ENCODE measurements around the gene DOK7.
"Not testable (repeated sequence)": the region's sequence is repeated elsewhere in the genome, so short reads cannot be mapped to it uniquely, and the experiment has no call there.

The DOK7 gene

DNA sequence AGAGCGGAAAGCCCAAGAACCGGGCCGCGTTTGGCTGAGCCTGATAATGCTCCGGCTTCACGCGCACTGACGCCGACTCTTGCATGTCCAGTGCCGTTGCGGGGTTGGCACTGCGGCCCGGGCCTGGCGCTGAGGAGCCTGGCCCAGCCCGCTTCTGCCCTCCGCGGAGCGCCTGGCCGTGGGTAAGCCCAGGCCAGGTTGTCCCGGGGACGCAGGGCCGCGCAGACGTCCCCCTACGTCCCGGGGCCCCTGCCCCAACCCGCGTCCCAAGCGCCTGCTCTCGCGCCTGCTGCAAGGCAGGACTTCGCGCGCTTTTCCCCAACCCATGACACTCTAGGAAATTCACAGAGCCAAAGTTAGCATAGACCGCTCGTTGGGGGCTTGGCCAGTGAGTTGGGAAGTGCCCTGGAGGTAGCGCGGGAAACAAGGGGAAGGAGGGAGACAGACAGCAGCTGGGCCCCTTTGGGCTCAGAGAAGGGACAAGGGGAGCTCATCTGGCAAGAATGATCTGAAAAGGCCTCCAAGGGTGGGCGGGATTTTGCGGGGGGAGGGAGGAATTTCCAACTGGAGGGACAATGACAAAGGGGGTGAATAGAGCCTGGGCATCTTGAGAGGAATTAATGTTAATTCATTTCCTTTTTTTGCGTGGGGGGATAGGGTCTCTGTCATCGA, 69.8 kb downstream of the DOK7 start:
- Histone ChIP-seq H3K36me3 (ENCODE audit: insufficient read depth, insufficient read length, low read length) (peaks cover 33% of the 10 kb centered on the region), H3K9me3 (ENCODE audit: insufficient read depth, low read length) (no peaks in the 10 kb centered on the region; the same call in 1 of the 2 replicates), H3K9ac (ENCODE audit: insufficient read length, low read depth) (peak overlapping the region; percentile 92), H3K4me1 (ENCODE audit: insufficient read depth, insufficient read length) (peaks cover 31% of the 10 kb centered on the region), H3K4me3 (ENCODE audit: insufficient read length, low read depth) (peak overlapping the region; percentile 63), H3K27me3 (ENCODE audit: insufficient read depth, insufficient read length) (peaks cover 34% of the 10 kb centered on the region)
- no peak for DNase-seq (ENCODE audit: low read depth, low spot score)
- TF ChIP-seq SUZ12 (IDR thresholded peaks at IDR 0.05; ENCODE audit: extremely low read depth, insufficient read depth, insufficient read length) (no peak), YY1 (IDR thresholded peaks at IDR 0.05; ENCODE audit: insufficient read depth, insufficient read length) (no peak), ZNF274 (IDR thresholded peaks at IDR 0.05; ENCODE audit: low read depth, low read length) (no peak)

DNA sequence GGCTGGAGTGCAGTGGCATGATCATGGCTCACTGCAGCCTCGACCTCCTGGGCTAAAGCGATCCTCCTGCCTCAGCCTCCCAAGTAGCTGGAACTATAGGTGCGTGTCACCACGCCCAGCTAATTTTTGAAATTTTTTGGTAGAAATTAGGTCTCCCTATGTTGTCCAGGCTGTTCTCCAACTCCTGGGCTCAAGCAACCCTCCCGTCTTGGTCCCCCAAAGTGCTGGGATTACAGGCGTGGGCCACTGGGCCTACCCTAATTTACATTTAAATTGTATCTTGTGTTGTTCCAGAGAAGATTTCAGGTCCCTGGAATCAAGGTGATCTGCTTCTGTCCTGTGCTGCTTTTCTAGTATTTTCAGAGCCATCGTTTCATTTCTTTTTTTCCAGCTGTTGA, 70.3 kb downstream of the DOK7 start:
- no peak for DNase-seq (ENCODE audit: low read depth, low spot score)
- no peaks in the 10 kb centered on the region; the same call in 1 of the 2 replicates for H3K9me3 ChIP-seq (ENCODE audit: insufficient read depth, low read length)
- no peak overlapping the region for H3K4me3 ChIP-seq (ENCODE audit: insufficient read length, low read depth)
- H3K4me1 ChIP-seq (ENCODE audit: insufficient read depth, insufficient read length), result peaks cover 27% of the 10 kb centered on the region
- peaks cover 28% of the 10 kb centered on the region for H3K36me3 ChIP-seq (ENCODE audit: insufficient read depth, insufficient read length, low read length)
- H3K27me3 ChIP-seq (ENCODE audit: insufficient read depth, insufficient read length), result peaks cover 34% of the 10 kb centered on the region
- no peak for TF ChIP-seq SUZ12 (IDR thresholded peaks at IDR 0.05; ENCODE audit: extremely low read depth, insufficient read depth, insufficient read length)
- no peak for TF ChIP-seq YY1 (IDR thresholded peaks at IDR 0.05; ENCODE audit: insufficient read depth, insufficient read length)
- no peak for TF ChIP-seq ZNF274 (IDR thresholded peaks at IDR 0.05; ENCODE audit: low read depth, low read length)
- H3K9ac ChIP-seq (ENCODE audit: insufficient read length, low read depth), result no peak overlapping the region

DNA sequence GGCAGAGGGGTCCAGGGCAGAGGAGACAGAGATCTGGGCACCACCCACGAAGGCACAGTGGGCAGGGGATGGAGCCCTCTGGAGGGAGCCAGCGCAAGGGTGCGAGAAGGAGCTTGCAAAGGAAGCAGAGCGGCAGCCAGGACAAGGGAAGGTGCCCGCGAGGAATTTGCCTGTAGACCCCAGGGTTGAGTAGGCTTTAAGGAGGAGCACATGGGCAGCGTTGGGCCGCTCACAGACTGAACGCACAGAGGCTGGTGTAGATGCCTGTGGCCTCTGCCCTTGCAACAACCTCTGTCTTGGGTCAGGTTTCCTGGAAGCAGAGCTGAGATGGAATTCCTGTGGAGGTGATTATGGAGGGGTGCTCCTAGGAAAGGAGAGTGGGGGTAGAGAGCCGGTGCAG, 72.7 kb downstream of the DOK7 start:
- not testable (repeated sequence) for H3K4me3 ChIP-seq (ENCODE audit: insufficient read length, low read depth); H3K9me3 ChIP-seq (ENCODE audit: insufficient read depth, low read length); H3K9ac ChIP-seq (ENCODE audit: insufficient read length, low read depth); H3K36me3 ChIP-seq (ENCODE audit: insufficient read depth, insufficient read length, low read length); DNase-seq (ENCODE audit: low read depth, low spot score)
- peaks cover 34% of the 10 kb centered on the region for H3K27me3 ChIP-seq (ENCODE audit: insufficient read depth, insufficient read length)
- peaks cover 18% of the 10 kb centered on the region for H3K4me1 ChIP-seq (ENCODE audit: insufficient read depth, insufficient read length)

DNA sequence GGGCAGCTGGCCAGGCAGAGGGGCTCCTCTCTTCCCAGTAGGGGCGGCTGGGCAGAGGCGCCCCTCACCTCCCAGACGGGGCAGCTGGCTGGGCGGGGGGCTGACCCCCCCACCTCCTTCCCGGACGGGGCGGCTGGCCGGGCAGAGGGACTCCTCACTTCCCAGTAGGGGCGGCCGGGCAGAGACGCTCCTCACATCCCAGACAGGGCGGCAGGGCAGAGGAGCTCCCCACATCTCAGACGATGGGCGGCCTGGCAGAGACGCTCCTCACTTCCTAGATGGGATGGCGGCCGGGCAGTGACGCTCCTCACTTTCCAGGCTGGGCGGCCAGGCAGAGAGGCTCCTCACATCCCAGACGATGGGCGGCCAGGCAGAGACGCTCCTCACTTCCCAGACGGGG, 75.8 kb downstream of the DOK7 start:
- not testable (repeated sequence) for H3K36me3 ChIP-seq (ENCODE audit: insufficient read depth, insufficient read length, low read length); DNase-seq (ENCODE audit: low read depth, low spot score); H3K9me3 ChIP-seq (ENCODE audit: insufficient read depth, low read length); H3K4me1 ChIP-seq (ENCODE audit: insufficient read depth, insufficient read length); H3K9ac ChIP-seq (ENCODE audit: insufficient read length, low read depth); H3K4me3 ChIP-seq (ENCODE audit: insufficient read length, low read depth); H3K27me3 ChIP-seq (ENCODE audit: insufficient read depth, insufficient read length)

DNA sequence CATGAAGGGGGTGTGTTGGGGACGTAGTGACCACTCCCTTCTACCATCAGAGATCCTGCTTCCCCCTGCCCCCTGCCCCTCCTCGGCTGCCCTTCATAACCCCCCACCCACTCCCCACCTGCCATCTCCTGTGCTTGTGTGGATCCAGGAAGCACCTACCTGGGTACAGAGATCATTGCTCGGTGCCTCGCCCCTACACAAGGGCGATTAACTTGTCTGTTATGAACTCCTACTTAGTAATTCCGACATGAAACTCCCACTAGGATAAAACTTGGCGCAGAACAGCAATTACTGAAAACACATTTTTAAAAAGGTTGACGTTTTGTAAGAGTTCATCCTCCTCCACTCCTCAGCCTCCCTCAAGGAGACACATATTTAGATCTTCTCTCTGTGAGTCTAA, 80.3 kb downstream of the DOK7 start:
- not testable (repeated sequence) for H3K4me1 ChIP-seq (ENCODE audit: insufficient read depth, insufficient read length); H3K4me3 ChIP-seq (ENCODE audit: insufficient read length, low read depth); H3K36me3 ChIP-seq (ENCODE audit: insufficient read depth, insufficient read length, low read length); H3K9me3 ChIP-seq (ENCODE audit: insufficient read depth, low read length); DNase-seq (ENCODE audit: low read depth, low spot score); H3K27me3 ChIP-seq (ENCODE audit: insufficient read depth, insufficient read length); H3K9ac ChIP-seq (ENCODE audit: insufficient read length, low read depth)
